GM23338 (cell line): ENCODE data around the gene HDAC8. TPM values are rescaled to one million over a fixed set of nuclear protein-coding genes. Genes with fewer than 3 reads are reported as not detected.

Experiments
- ATAC-seq: fragments of 200-7000 bp; cut with Tn5 transposase; 3 replicates; pipeline ENCODE4 v1.9.1; 2020
- DNase-seq: peaks from one replicate; pipeline ENCODE4 v3.0.0-alpha.2; 2015; ENCODE audit warnings: low spot score
- H2AFZ ChIP-seq: fragments of 200-600 bp; sonication (generic); 2 replicates; pipeline ENCODE4 v1.8.0; 2016; ENCODE audit warnings: antibody characterized with exemption, mild to moderate bottlenecking, moderate library complexity
- H3F3A ChIP-seq: fragments of 200-600 bp; sonication (generic); replicated peaks from 2 replicates; pipeline ENCODE4 v1.8.0; 2017; ENCODE audit warnings: antibody characterized with exemption, mixed run types, low read depth
- H3K27ac ChIP-seq: fragments of 200-600 bp; sonication (generic); 2 replicates; pipeline ENCODE4 v1.6.1; 2016; ENCODE audit warnings: low read depth
- H3K27me3 ChIP-seq: fragments of 200-600 bp; sonication (generic); 2 replicates; pipeline ENCODE4 v1.8.0; 2016; ENCODE audit warnings: mild to moderate bottlenecking, mixed run types, moderate library complexity; ENCODE audit not compliant: insufficient read depth
- H3K36me3 ChIP-seq: fragments of 200-600 bp; sonication (generic); 2 replicates; pipeline ENCODE4 v1.8.0; 2016; ENCODE audit warnings: mild to moderate bottlenecking; ENCODE audit not compliant: insufficient read depth
- H3K4me1 ChIP-seq: fragments of 200-600 bp; sonication (generic); 2 replicates; pipeline ENCODE4 v1.8.0; 2016; ENCODE audit warnings: mild to moderate bottlenecking, moderate library complexity; ENCODE audit not compliant: insufficient read depth
- H3K4me2 ChIP-seq: fragments of 200-600 bp; sonication (generic); 2 replicates; pipeline ENCODE4 v1.7.1; 2017; ENCODE audit warnings: mixed run types
- H3K4me3 ChIP-seq: fragments of 200-600 bp; sonication (generic); 2 replicates; pipeline ENCODE4 v1.6.1; 2016; ENCODE audit warnings: mixed run types
- H3K79me2 ChIP-seq: fragments of 200-600 bp; sonication (generic); replicated peaks from 2 replicates; pipeline ENCODE4 v1.8.0; 2017; ENCODE audit warnings: mild to moderate bottlenecking; ENCODE audit not compliant: insufficient read depth
- H3K9me2 ChIP-seq: fragments of 200-600 bp; sonication (generic); 2 replicates; pipeline ENCODE4 v1.8.0; 2017; ENCODE audit not compliant: insufficient read depth
- H4K20me1 ChIP-seq: fragments of 200-600 bp; sonication (generic); replicated peaks from 2 replicates; pipeline ENCODE4 v1.8.0; 2017; ENCODE audit warnings: mild to moderate bottlenecking; ENCODE audit not compliant: insufficient read depth
- H3K27ac Mint-ChIP-seq: 2 replicates; pipeline ENCODE4 v1.8.0; 2020; ENCODE audit warnings: inconsistent platforms, mild to moderate bottlenecking, moderate library complexity, mixed read lengths
- H3K27me3 Mint-ChIP-seq: 3 replicates; pipeline ENCODE4 v1.8.0; 2022; ENCODE audit warnings: low read depth, mild to moderate bottlenecking, moderate library complexity, mixed read lengths, inconsistent platforms; ENCODE audit not compliant: insufficient read depth, poor library complexity
- H3K36me3 Mint-ChIP-seq: 3 replicates; pipeline ENCODE4 v1.8.0; 2021; ENCODE audit warnings: low read depth, mild to moderate bottlenecking, inconsistent platforms, moderate library complexity, mixed read lengths
- H3K4me1 Mint-ChIP-seq: 3 replicates; pipeline ENCODE4 v1.8.0; 2020; ENCODE audit warnings: mild to moderate bottlenecking, inconsistent platforms, mixed read lengths
- H3K4me3 Mint-ChIP-seq: 3 replicates; pipeline ENCODE4 v1.8.0; 2021; ENCODE audit warnings: moderate library complexity, mild to moderate bottlenecking, inconsistent platforms, mixed read lengths
- H3K9me3 Mint-ChIP-seq: 3 replicates; pipeline ENCODE4 v1.8.0; 2020; ENCODE audit warnings: moderate library complexity, mild to moderate bottlenecking, inconsistent platforms, mixed read lengths
- CREB1 ChIP-seq: fragments of 250-450 bp; sonication (Bioruptor Pico); IDR thresholded peaks from 2 replicates; pipeline ENCODE4 v1.5.0; 2020; ENCODE audit warnings: low read depth, mild to moderate bottlenecking, moderate library complexity
- CTCF ChIP-seq, 2 experiments: fragments of 200-600 bp in 1 of 2; sonication (generic) in 1 of 2; conservative IDR thresholded peaks; 2 replicates each; pipeline versions ENCODE4 v1.5.1 to v1.6.1; 2016 to 2017; ENCODE audit warnings: antibody characterized with exemption in 2 of 2, low read depth in 2 of 2, mild to moderate bottlenecking in 2 of 2, moderate library complexity in 1 of 2
- NANOG ChIP-seq: IDR thresholded peaks from 2 replicates; pipeline ENCODE4 v1.6.1; 2016; ENCODE audit warnings: antibody characterized with exemption, borderline replicate concordance
- STAT1 ChIP-seq: IDR thresholded peaks from one replicate; pipeline ENCODE4 v1.6.1; 2016; ENCODE audit warnings: antibody characterized with exemption; ENCODE audit not compliant: unreplicated experiment
- ZNF331 ChIP-seq: fragments of 250-450 bp; sonication (Bioruptor Pico); IDR thresholded peaks from 2 replicates; pipeline ENCODE4 v1.5.0; 2020; ENCODE audit warnings: low read depth, mild to moderate bottlenecking, moderate library complexity
- ZNF462 ChIP-seq: fragments of 250-450 bp; sonication (Bioruptor Pico); IDR thresholded peaks from 2 replicates; pipeline ENCODE4 v1.5.0; 2020; ENCODE audit warnings: mild to moderate bottlenecking, moderate library complexity
- polyA plus RNA-seq: library from polyadenylated mRNA; unstranded; fragments of >200 nt; fragmentation: Nextera tagmentation; extraction: Ambion mirVana; gene quantifications from 2 replicates; pipeline ENCODE4 v1.2.1, GENCODE V29; 2016
- total RNA-seq: library from RNA; depleted of rRNA; stranded (reverse); fragments of >200 nt; shearing (Covaris generic); gene quantifications from 2 replicates; pipeline ENCODE4 v1.2.3, GENCODE V29; 2014

The HDAC8 gene
- total and polyA plus RNA-seq, 2 experiments from 2014 or later = 21.6 to 28.7 TPM

GRCh38 chrX:72312311-72312940 lies 260.2 kb downstream of the HDAC8 start:
- Histone ChIP-seq H3F3A (peaks cover 3% of the 10 kb centered on the region; the same call in 1 of the 2 replicates), H3K27ac (no peak overlapping the region), H3K4me2 (no peak overlapping the region), H2AFZ (no peak overlapping the region), H3K4me1 (peaks cover 3% of the 10 kb centered on the region), H3K9me2 (no peaks in the 10 kb centered on the region), H3K27me3 (peaks cover 40% of the 10 kb centered on the region), H3K79me2 (no peaks in the 10 kb centered on the region), H3K4me3 (no peak overlapping the region), H4K20me1 (no peaks in the 10 kb centered on the region), H3K36me3 (no peaks in the 10 kb centered on the region)
- Mint-ChIP-seq H3K36me3 (no peaks in the 10 kb centered on the region), H3K4me3 (no peak overlapping the region), H3K27ac (no peak overlapping the region), H3K9me3 (0 out of 3 replicates have a peak, but pooled peaks cover 4% of the 10 kb centered on the region), H3K27me3 (peaks cover 38% of the 10 kb centered on the region), H3K4me1 (peaks cover 23% of the 10 kb centered on the region)
- ATAC-seq (no peak), DNase-seq (no peak)
- TF ChIP-seq CREB1 (CRISPR knock-in tag) = no peak
- no peak for TF ChIP-seq NANOG
- no peak for TF ChIP-seq ZNF462 (CRISPR knock-in tag)
- TF ChIP-seq STAT1 = no peak
- no peak for TF ChIP-seq CTCF (conservative IDR thresholded peaks at IDR 0.05; ENCODE audit: low read depth in 2 of 2)
- TF ChIP-seq ZNF331 (CRISPR knock-in tag) = no peak
